ENCODE measurements around the gene TRAF3. TPM values are rescaled to one million over a fixed set of nuclear protein-coding genes. Genes with fewer than 3 reads are reported as not detected.

TRAF3 gene
- total RNA-seq, 1 donor from 2014 or later: 25.8 TPM

GRCh38 chr14:102771144-102771543, 6.1 kb upstream of the TRAF3 start:
- no peak for DNase-seq (ENCODE audit: low read depth, low spot score)
- Mint-ChIP-seq H3K4me3 (no peak overlapping the region), H3K4me1 (peaks cover 21% of the 10 kb centered on the region), H3K36me3 (ENCODE audit: low read depth) (no peaks in the 10 kb centered on the region), H3K27ac (ENCODE audit: unreplicated experiment) (no peak overlapping the region), H3K27me3 (ENCODE audit: low read depth) (no peaks in the 10 kb centered on the region), H3K9me3 (no peaks in the 10 kb centered on the region)
- no peak for TF ChIP-seq CTCF (conservative IDR thresholded peaks at IDR 0.05)

- Mint-ChIP-seq H3K36me3 (ENCODE audit: low read depth) (no peaks in the 10 kb centered on the region), H3K27me3 (ENCODE audit: low read depth) (no peaks in the 10 kb centered on the region), H3K9me3 (no peaks in the 10 kb centered on the region), H3K27ac (ENCODE audit: unreplicated experiment) (peak overlapping the region; percentile 55), H3K4me3 (peak overlapping the region; percentile 79), H3K4me1 (peaks cover 21% of the 10 kb centered on the region)
- peak; percentile 44 for TF ChIP-seq CTCF (conservative IDR thresholded peaks at IDR 0.05)
- no peak for DNase-seq (ENCODE audit: low read depth, low spot score)
Observed at GRCh38 chr14:102772781-102773570, 4.3 kb upstream of the TRAF3 start.

- peak overlapping the region; percentile 98 for H3K27ac Mint-ChIP-seq (ENCODE audit: unreplicated experiment)
- H3K4me3 Mint-ChIP-seq: peak overlapping the region; percentile 64
- no peaks in the 10 kb centered on the region for H3K9me3 Mint-ChIP-seq
- H3K36me3 Mint-ChIP-seq (ENCODE audit: low read depth): no peaks in the 10 kb centered on the region
- TF ChIP-seq CTCF (conservative IDR thresholded peaks at IDR 0.05): peak; percentile 77
- H3K4me1 Mint-ChIP-seq: peaks cover 35% of the 10 kb centered on the region
- peak; percentile 53 for DNase-seq (ENCODE audit: low read depth, low spot score)
- no peaks in the 10 kb centered on the region for H3K27me3 Mint-ChIP-seq (ENCODE audit: low read depth)
Observed at GRCh38 chr14:102774391-102775153, 2.7 kb upstream of the TRAF3 start.

GRCh38 chr14:102775855-102776760, 1.1 kb upstream of the TRAF3 start:
- Mint-ChIP-seq H3K9me3 (no peaks in the 10 kb centered on the region), H3K4me3 (peak overlapping the region; percentile 89), H3K27me3 (ENCODE audit: low read depth) (no peaks in the 10 kb centered on the region), H3K4me1 (peaks cover 39% of the 10 kb centered on the region), H3K27ac (ENCODE audit: unreplicated experiment) (peak overlapping the region; percentile 94), H3K36me3 (ENCODE audit: low read depth) (no peaks in the 10 kb centered on the region)
- TF ChIP-seq CTCF (conservative IDR thresholded peaks at IDR 0.05): no peak
- DNase-seq (ENCODE audit: low read depth, low spot score): no peak

- peaks cover 39% of the 10 kb centered on the region for H3K4me1 Mint-ChIP-seq
- H3K36me3 Mint-ChIP-seq (ENCODE audit: low read depth): no peaks in the 10 kb centered on the region
Observed at GRCh38 chr14:102777711-102778337, 575 bp downstream of the TRAF3 start.

More at GRCh38 chr14:102777711-102778337, 575 bp downstream of the TRAF3 start:
- Mint-ChIP-seq H3K4me3 (peak overlapping the region; percentile 88), H3K27ac (ENCODE audit: unreplicated experiment) (no peak overlapping the region), H3K27me3 (ENCODE audit: low read depth) (no peaks in the 10 kb centered on the region), H3K9me3 (no peaks in the 10 kb centered on the region)
- no peak for DNase-seq (ENCODE audit: low read depth, low spot score)
- TF ChIP-seq CTCF (conservative IDR thresholded peaks at IDR 0.05): peak; percentile 18
